K562 (cell line): ENCODE data around the gene CLDN34.

ENCODE experiments used
- DMBX1 ChIP-seq: fragments of 250-450 bp; sonication (Bioruptor Pico); IDR thresholded peaks from 2 replicates; pipeline ENCODE4 v1.8.0; 2022; ENCODE audit warnings: inconsistent platforms, mild to moderate bottlenecking, moderate library complexity, borderline replicate concordance
- FOXJ3 ChIP-seq: sonication (generic); formaldehyde crosslinking; IDR thresholded peaks from 2 replicates; pipeline ENCODE4 v1.4.0; 2020; ENCODE audit warnings: mild to moderate bottlenecking, missing genetic modification reagents
- GABPA ChIP-seq: fragments of 200-800 bp; sonication (Bioruptor generic); conservative IDR thresholded peaks from 2 replicates; pipeline ENCODE4 v1.6.1; 2016; ENCODE audit warnings: low read depth, missing genetic modification characterization, missing compliant biosample characterization
- HCFC1 ChIP-seq: IDR thresholded peaks from 2 replicates; pipeline ENCODE4 v1.6.1; 2012; ENCODE audit warnings: low read depth, low read length, improper control_type of control experiment
- PURB ChIP-seq: sonication (generic); formaldehyde crosslinking; IDR thresholded peaks from 2 replicates; pipeline ENCODE4 v1.9.0; 2021; ENCODE audit warnings: low read depth, mild to moderate bottlenecking, missing genetic modification reagents
- TCF7L2 ChIP-seq: fragments of 150-350 bp; IDR thresholded peaks from 2 replicates; pipeline ENCODE4 v1.6.1; 2016; ENCODE audit warnings: low read depth, mild to moderate bottlenecking, low read length, moderate library complexity

GRCh38 chrX:9983846-9984245 lies 16.7 kb downstream of the CLDN34 start:
- TF ChIP-seq PURB (CRISPR knock-in tag) = no peak
- TF ChIP-seq TCF7L2 = no peak
- no peak for TF ChIP-seq GABPA (tag)
- no peak for TF ChIP-seq FOXJ3
- no peak for TF ChIP-seq HCFC1
- TF ChIP-seq DMBX1 = no peak
